ENCODE data around the gene TMEM25.
A peak's percentile ranks its signal among the peaks of the same experiment; 100 is the strongest.
"Not testable (repeated sequence)": the region's sequence is repeated elsewhere in the genome, so short reads cannot be mapped to it uniquely, and the experiment has no call there.

Gene TMEM25

DNA sequence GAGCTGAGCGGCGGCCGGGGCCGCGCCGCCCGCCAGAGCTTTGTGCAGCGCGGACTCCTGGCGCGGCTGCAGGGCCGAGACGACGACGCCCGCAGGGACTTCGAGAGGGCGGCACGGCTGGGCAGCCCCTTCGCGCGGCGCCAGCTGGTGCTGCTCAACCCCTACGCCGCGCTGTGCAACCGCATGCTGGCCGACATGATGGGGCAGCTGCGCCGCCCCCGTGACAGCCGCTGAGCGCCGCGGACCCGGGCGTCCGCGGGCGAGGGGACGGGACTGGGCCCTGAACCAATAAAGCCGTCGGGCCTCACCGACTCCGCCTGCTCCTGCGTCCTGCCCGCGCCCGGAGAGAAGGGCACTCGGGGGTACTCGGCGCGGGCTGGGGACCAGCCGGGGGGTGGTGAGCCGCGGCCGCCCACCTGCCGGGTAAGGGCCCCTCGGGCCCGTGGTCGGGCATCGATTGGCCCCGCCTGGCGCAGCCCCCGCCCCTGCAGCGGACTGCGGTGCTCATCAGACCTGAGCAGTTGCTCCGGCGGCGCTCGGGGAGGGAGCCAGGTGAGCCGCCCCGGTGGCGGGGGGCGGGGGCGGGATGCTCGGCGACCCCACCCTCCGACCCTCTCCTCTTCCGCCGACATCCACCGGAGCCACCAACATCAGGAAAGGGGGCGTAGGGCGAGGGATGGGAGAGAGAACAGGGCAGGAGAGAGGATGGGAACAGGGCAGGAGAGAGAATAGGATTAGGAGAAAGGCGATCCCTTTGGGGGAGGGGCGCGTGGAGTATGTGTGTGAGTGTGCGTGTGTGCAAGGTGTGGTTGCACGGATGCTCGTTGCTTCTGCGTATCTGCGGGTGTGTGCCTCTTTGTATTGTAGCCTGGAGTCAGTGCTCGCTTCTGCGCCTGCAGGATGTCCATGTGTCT lies at the start of gene TMEM25:
TMEM25 (plus strand) TSS at position 510 of the 914 bp plus-strand sequence. CDS start 610 bp downstream, outside the sequence.
- DNase-seq, result peak; percentile 87

DNA sequence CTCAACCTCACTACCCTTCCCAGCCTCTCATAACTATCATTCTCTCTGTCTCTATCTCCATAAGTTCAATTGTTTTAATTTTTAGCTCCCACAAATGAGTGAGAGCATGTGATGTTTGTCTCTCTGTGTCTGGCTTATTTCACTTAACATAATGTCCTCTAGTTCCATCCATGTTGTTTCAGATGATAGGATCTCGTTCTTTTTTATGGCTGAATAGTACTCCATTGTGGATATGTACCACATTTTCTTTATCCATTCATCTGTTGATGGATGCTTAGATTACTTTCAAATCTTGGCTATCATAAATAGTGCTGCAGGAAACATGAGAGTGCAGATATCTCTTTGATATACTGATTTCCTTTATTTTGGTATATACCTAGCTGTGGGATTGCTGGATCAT lies 49.8 kb upstream of the TMEM25 start:
- DNase-seq, result not testable (repeated sequence)

DNA sequence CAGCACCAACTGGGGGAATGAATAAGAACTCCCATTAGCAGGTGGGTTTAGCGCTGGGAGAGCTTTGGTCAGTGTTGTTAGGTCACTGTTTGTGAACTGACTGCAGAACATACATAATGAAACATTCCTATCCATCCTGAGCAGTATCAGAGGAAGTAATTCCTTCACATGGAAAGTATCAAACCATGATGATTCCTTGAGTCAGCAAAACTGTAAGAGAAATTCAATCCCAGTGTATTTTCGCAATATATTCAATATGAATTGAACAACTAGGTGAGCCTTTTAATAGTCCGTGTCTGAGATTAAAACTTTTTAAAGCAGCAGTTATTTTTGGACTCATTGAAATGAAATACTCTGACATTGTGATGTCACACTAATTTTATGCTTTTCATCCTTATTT lies 46.6 kb upstream of the TMEM25 start:
- no peak for DNase-seq

DNA sequence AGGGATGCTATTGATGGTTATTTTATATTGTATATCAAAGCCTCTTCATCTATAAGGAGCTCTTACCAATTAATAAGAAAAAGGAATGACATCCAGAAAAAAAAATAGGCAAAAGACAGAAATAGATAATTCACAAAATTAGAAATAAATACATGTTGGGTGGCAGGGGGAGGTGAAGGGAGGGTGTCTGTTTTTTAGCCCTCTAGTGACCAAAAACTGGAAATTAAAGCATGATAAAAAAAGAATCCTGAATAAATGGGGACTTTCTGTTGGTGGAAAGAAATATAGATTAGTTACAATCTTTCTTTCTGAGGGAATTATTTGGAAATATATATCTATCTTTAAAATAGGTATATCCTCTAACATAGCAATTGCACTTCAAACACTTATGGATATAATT lies 45.7 kb upstream of the TMEM25 start:
- no peak for DNase-seq

DNA sequence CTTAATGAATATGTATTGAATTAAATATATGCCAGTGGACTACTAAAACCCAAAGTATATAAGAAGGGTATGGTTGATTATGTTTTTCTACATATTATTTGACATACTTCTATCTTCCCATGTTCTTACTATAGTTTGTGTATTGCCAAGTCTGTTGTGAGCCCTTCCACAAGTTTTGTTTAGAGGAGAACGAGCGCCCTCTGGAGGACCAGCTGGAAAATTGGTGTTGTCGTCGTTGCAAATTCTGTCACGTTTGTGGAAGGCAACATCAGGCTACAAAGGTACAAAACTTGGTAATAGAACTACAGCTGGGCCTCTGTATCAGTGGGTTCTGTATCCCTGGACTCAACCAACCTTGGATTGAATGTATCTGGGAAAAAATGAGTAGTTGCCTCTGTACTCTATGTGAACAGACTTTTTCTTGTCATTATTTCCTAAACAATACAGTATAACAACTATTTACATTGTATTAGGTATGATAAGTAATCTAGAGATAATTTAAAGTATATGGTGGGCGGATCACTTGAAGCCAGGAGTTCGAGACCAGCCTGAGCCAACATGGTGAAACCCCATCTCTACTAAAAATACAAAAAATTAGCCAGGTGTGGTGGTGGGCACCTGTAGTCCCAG lies 42.4 kb upstream of the TMEM25 start:
- DNase-seq, result peak; percentile 82

DNA sequence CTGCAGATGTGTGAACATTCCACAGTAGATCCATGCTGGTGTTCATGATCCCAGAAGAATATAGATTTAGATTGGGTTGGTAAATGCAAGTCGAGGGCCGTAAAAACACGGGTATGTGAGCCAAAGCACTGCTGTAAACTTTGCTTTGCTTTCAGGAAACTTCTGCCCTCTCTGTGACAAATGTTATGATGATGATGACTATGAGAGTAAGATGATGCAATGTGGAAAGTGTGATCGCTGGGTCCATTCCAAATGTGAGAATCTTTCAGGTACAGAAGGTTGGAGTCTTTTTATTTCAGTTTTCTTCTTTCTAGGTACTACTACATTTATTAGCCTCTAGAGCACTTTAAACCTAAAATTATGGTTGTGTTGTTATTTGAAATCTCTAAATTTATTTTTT lies 40.0 kb upstream of the TMEM25 start:
- DNase-seq, result no peak

DNA sequence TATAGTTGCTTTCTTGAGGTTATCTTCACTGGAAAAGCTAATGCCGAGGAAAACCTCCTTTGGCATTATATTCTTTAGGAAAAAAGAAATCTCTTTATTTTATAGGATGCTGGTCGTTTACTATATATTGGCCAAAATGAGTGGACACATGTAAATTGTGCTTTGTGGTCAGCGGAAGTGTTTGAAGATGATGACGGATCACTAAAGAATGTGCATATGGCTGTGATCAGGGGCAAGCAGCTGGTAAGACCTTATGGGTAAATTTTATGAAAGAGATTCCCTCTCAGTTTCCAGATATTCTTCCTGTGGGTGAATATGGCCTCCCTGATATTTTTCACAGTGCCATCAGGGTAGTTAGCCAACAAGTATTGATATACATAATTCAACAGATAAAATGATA lies 33.2 kb upstream of the TMEM25 start:
- DNase-seq, result no peak

DNA sequence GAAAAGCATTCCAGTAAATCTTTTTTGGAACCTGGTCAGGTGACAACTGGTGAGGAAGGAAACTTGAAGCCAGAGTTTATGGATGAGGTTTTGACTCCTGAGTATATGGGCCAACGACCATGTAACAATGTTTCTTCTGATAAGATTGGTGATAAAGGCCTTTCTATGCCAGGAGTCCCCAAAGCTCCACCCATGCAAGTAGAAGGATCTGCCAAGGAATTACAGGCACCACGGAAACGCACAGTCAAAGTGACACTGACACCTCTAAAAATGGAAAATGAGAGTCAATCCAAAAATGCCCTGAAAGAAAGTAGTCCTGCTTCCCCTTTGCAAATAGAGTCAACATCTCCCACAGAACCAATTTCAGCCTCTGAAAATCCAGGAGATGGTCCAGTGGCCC lies 27.8 kb upstream of the TMEM25 start:
- no peak for DNase-seq

DNA sequence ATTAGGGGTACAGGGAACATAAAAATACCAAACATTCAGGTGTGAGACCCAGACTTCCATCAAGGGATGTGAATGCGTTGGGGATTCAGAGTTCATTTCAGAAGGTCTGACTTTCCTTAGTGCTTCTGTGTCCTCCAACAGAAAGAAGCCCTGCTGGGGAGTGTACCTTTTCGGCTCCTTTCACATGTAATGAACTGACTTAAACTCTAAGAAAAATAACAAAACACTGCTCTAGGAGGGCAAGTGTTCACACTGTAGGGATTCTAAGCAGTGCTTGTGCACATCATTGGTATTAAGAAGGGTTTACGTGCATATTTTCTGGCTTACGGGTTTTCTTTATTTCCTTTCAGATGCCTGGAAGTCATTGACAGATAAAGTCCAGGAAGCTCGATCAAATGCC lies 19.4 kb upstream of the TMEM25 start:
- no peak for DNase-seq

DNA sequence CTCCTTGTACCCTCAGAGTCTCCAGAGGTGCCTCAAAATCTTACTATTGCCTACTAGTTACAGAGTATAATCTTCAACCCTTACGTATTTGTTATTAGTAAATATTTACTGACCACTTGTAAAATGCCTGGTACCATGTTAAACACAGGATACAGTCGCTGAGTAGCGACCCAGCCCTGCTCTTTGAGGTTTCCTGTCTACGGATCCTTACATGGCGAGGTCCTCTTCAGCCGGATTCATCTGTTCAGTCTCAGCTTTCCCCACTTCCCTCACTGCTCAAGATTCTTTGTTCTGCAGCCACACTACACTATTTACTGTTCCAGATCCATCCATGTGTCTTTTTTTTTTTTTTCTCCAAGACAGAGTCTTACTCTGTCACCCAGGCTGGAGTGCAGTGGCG lies 16.9 kb upstream of the TMEM25 start:
- DNase-seq, result no peak

DNA sequence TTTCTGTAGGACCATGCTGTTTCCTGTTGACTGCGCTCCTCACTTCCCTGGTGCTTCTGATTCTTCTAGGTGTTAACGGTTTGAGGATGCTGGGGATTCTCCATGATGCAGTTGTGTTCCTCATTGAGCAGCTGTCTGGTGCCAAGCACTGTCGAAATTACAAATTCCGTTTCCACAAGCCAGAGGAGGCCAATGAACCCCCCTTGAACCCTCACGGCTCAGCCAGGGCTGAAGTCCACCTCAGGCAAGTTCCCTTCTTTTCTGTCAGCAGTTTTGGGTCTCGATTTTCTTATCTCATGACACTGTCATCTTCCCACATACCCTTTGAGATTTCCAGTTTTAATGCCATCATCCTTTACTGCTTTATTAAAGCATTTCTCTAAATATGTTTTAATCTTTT lies 11.4 kb upstream of the TMEM25 start:
- no peak for DNase-seq

DNA sequence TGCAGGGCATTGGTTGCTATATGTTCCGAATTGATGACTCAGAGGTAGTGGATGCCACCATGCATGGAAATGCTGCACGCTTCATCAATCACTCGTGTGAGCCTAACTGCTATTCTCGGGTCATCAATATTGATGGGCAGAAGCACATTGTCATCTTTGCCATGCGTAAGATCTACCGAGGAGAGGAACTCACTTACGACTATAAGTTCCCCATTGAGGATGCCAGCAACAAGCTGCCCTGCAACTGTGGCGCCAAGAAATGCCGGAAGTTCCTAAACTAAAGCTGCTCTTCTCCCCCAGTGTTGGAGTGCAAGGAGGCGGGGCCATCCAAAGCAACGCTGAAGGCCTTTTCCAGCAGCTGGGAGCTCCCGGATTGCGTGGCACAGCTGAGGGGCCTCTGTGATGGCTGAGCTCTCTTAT lies 9.1 kb upstream of the TMEM25 start:
- no peak for DNase-seq

DNA sequence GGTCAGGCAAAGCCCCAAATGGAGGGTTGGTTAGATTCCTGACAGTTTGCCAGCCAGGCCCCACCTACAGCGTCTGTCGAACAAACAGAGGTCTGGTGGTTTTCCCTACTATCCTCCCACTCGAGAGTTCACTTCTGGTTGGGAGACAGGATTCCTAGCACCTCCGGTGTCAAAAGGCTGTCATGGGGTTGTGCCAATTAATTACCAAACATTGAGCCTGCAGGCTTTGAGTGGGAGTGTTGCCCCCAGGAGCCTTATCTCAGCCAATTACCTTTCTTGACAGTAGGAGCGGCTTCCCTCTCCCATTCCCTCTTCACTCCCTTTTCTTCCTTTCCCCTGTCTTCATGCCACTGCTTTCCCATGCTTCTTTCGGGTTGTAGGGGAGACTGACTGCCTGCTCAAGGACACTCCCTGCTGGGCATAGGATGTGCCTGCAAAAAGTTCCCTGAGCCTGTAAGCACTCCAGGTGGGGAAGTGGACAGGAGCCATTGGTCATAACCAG lies 8.4 kb upstream of the TMEM25 start:
- DNase-seq, result no peak

DNA sequence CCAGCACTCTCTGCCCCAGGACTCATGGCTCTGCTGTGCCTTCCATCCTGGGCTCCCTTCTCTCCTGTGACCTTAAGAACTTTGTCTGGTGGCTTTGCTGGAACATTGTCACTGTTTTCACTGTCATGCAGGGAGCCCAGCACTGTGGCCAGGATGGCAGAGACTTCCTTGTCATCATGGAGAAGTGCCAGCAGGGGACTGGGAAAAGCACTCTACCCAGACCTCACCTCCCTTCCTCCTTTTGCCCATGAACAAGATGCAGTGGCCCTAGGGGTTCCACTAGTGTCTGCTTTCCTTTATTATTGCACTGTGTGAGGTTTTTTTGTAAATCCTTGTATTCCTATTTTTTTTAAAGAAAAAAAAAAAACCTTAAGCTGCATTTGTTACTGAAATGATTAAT lies 6.6 kb upstream of the TMEM25 start:
- DNase-seq, result no peak

DNA sequence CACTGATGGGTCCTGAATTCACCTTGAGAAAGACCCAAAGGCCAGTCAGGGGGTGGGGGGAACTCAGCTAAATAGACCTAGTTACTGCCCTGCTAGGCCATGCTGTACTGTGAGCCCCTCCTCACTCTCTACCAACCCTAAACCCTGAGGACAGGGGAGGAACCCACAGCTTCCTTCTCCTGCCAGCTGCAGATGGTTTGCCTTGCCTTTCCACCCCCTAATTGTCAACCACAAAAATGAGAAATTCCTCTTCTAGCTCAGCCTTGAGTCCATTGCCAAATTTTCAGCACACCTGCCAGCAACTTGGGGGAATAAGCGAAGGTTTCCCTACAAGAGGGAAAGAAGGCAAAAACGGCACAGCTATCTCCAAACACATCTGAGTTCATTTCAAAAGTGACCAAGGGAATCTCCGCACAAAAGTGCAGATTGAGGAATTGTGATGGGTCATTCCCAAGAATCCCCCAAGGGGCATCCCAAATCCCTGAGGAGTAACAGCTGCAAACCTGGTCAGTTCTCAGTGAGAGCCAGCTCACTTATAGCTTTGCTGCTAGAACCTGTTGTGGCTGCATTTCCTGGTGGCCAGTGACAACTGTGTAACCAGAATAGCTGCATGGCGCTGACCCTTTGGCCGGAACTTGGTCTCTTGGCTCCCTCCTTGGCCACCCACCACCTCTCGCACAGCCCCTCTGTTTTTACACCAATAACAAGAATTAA lies 6.1 kb upstream of the TMEM25 start:
- DNase-seq, result no peak

DNA sequence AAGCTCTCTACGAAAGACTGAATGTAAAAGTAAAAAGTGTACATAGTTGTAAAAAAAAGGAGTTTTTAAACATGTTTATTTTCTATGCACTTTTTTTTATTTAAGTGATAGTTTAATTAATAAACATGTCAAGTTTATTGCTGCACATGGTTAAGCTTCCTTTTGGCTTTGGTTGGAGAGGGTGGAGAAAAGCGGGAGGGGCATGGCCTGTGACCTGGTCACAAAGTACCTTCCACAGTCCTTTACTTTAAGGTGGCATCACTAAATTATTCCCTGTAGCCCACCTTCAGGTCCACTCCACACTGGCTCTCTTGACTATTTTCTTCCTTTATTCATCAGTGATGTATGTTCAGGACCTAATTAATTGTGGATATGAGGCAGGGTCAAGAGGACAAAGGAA lies 4.3 kb upstream of the TMEM25 start:
- no peak for DNase-seq

DNA sequence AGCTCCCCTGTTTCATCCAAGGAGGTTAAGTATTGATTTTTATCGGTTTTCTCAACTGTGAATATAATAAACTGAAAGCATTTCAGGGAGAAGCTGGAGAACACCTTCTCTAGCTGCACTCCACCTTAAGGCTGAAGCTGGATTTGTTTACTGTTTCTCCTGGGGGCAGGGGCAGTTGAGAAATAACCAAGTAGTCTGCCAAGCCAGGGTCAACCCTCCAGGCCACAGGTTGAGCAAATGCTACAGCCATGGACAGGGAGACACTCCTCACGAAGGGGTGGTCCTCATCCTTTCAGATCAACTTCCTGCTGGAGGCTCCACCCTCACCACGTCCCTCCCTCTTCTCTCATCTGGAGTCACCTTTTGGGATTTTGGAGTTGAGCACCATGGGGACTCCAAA lies 3.9 kb upstream of the TMEM25 start, which contains the start of gene TTC36:
TTC36 (plus strand) TSS at position 366 of the 400 bp plus-strand sequence; CDS start at position 387, 21 bp downstream.
- DNase-seq, result no peak

DNA sequence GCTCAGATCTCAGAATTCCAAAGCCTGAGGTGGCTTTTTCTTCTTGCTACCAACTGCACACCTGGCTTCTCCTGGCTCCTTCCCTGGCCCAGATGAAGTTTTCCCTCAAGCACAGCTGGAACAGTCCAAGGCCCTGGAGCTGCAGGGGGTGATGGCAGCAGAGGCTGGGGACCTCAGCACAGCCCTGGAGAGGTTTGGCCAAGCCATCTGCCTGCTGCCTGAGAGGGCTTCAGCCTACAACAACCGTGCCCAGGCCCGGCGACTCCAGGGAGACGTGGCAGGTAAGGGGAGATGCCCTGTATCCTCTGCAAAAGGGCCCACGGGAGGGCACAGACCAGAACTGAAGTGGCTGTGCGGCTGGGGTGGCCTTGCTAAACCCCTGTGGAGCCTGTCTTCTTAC lies 2.5 kb upstream of the TMEM25 start:
- DNase-seq, result no peak

DNA sequence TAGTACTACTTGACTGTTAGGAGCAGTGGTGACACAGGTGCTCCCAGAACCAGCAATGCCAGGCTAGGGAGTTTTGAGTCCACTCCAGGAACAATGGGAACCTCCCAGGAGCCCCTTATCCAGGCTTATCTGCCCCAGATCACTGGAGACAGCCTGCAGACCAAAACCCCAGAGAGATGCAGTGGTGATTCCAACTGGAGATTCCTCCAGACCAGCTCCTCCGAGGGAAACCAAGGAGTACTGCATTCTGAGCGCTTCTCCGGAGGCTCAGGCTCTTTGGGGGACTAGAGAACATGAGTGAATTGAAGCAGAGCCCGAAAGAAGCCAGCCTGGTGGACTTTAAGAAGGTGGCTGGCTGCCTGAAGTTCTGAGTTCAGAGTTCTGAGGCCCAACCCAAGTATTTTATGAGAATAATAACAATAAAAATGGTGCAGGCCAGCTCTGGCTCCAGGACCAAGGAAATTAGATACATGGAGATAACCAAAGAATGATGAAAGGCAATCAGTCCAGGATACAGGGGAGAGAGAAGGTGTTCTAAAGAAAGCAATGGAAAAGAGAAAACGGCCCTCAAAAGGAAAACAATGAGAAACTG lies 1.3 kb upstream of the TMEM25 start:
- no peak for DNase-seq

DNA sequence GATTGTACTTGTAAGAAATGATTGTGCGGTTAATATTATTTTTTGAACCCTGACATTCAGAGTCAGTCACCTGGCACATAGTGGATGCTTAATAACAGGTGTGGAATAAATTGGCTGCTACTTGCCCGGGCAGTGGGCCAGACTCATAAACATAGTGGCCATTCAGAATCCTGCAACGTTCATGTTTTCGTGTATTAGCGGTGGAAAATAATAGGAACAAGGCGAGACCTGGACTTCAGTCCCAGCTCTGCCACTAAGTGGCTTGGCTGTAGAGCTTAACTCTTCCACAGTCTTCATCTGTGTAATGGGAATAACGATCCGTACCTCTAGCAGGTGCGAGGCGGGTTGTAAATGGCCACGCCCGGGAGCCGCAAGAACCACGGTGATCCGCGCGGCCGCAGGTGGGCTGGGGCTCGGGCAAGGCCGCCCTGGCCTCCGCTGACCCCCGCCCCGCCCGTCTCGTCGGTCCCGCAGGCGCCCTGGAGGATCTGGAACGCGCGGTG lies 761 bp upstream of the TMEM25 start:
- DNase-seq, result no peak

DNA sequence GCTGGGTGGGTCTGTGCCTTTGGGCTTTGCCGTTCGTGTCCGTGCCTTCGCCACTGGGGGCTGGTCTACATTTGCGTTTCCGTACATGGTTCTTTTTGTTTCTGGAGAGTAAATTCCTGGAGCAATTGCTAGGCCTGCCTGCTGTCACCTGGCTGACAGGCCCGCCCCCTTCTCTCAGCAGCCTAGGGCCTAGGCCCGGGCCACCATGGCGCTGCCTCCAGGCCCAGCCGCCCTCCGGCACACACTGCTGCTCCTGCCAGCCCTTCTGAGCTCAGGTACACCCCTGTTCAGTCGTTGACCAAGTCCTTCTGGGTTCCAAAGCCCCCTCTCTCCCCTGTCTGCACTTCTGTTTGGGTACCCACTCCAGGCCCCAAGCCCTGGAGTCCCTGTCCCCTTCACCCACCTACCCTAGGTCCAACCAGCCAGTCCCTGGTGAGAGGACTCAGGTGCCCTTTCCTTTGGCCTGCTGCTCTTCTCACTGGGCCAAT lies 649 bp downstream of the TMEM25 start:
- no peak for DNase-seq

DNA sequence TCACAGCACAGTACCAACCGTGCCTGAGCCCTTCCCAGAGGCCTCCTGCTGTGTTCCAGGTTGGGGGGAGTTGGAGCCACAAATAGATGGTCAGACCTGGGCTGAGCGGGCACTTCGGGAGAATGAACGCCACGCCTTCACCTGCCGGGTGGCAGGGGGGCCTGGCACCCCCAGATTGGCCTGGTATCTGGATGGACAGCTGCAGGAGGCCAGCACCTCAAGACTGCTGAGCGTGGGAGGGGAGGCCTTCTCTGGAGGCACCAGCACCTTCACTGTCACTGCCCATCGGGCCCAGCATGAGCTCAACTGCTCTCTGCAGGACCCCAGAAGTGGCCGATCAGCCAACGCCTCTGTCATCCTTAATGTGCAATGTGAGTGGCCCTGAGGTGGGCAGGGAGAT lies 1.1 kb downstream of the TMEM25 start:
- no peak for DNase-seq
